Measurements from ENCODE around the gene IHH. TPM values are rescaled to one million over a fixed set of nuclear protein-coding genes. Genes with fewer than 3 reads are reported as not detected.

Gene IHH
- total RNA-seq, 2 experiments from 2014 or later: not detected

Other genes starting within 250 kb of the IHH start
- gene PRKAG3, start 229.1 kb downstream of the IHH start, total RNA-seq: not detected
- gene WNT6, start 201.1 kb downstream of the IHH start, total RNA-seq: under 1 TPM; 0.13 to 0.17 TPM
- gene WNT10A, start 180.1 kb downstream of the IHH start, total RNA-seq: 1 to 10 TPM in 1 of 2 experiments, under 1 TPM in 1; 0.80 to 1.1 TPM
- not detected for gene CDK5R2, start 101.3 kb downstream of the IHH start, total RNA-seq
- not detected for gene FEV, start 75.7 kb downstream of the IHH start, total RNA-seq
- not detected for gene CRYBA2, start 67.5 kb downstream of the IHH start, total RNA-seq
- gene CFAP65, start 19.4 kb downstream of the IHH start, total RNA-seq: not detected
- gene NHEJ1, start 99.9 kb upstream of the IHH start, total RNA-seq: 10 to 100 TPM; 20.0 to 20.9 TPM
- 1 to 10 TPM; 1.8 to 2.9 TPM for gene SLC23A3, start 109.1 kb upstream of the IHH start, total RNA-seq
- gene CNPPD1, start 116.0 kb upstream of the IHH start, total RNA-seq: 10 to 100 TPM; 53.8 to 58.2 TPM
- 10 to 100 TPM; 68.3 to 69.1 TPM for gene RETREG2, start 117.4 kb upstream of the IHH start, total RNA-seq
- 10 to 100 TPM; 29.3 to 33.3 TPM for gene ZFAND2B, start 145.9 kb upstream of the IHH start, total RNA-seq
- 10 to 100 TPM; 20.8 to 25.6 TPM for gene ABCB6, start 158.0 kb upstream of the IHH start, total RNA-seq
- 10 to 100 TPM; 55.9 to 57.4 TPM for gene ATG9A, start 168.7 kb upstream of the IHH start, total RNA-seq
- 100 to 1,000 TPM; 109 TPM for gene ANKZF1, start 168.9 kb upstream of the IHH start, total RNA-seq
- gene GLB1L, start 184.5 kb upstream of the IHH start, total RNA-seq: 1 to 10 TPM; 3.8 to 4.2 TPM
- gene STK16, start 184.6 kb upstream of the IHH start, total RNA-seq: 10 to 100 TPM; 34.4 to 35.8 TPM
- not detected for gene TUBA4B, start 192.3 kb upstream of the IHH start, total RNA-seq
- 100 to 1,000 TPM; 221 TPM for gene TUBA4A, start 193.0 kb upstream of the IHH start, total RNA-seq
- 10 to 100 TPM; 50.2 to 53.5 TPM for gene DNAJB2, start 218.4 kb upstream of the IHH start, total RNA-seq
- under 1 TPM; 0.04 to 0.42 TPM for gene PTPRN, start 248.5 kb upstream of the IHH start, total RNA-seq

All from activated CD8-positive, alpha-beta memory T cell treated with anti-CD3 and anti-CD28 coated beads for 36 hours (primary cell).